Left renal cortex interstitium (tissue), 4 donors: ENCODE data around the gene FOXS1. TPM values are rescaled to one million over a fixed set of nuclear protein-coding genes. Genes with fewer than 3 reads are reported as not detected.
A peak's percentile ranks its signal among the peaks of the same experiment; 100 is the strongest.

Experiments used
- DNase-seq, 4 donors: peaks; one replicate each; pipeline ENCODE4 v3.0.0-alpha.2; 2013; ENCODE audit warnings: low read depth in 4 of 4, low spot score in 2 of 4, missing footprints in 1 of 4
- polyA plus RNA-seq, 4 donors: library from polyadenylated mRNA; unstranded; fragments of 120-200 nt; gene quantifications; one replicate each; pipeline ENCODE4 v1.2.1, GENCODE V29; 2013; ENCODE audit not compliant: insufficient read length in 4 of 4

Gene FOXS1
- polyA plus RNA-seq, result 1 to 10 TPM; 5.5 to 9.1 (median 7.6) TPM

DNA sequence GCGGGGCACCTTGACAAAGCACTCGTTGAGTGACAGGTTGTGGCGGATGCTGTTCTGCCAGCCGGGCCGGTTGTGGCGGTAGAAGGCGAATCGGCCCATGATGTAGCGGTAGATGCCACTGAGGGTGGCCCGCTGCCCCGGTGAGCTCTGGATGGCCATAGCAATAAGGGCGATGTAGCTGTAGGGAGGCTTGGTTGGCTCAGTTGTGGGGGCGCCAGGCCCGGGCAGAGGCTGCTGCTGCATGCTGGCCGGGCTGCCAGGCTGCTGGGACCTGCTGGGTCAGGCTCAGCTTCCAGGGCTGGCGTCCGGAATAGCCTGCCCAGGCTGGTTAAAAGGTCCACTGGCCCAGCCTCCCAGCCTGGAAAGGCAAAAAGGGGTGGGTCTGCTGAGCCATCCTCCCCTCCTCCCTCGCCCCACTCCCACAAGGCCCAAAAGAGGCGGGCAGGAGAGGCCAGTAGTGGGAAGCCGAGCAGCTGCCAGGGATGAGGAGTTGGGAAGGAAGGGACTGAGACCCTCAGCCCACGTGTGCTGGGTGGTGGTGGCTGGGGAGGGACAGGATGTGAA is at the start of gene FOXS1:
Gene FOXS1, minus strand, starts transcription at position 305 of the 564 bp plus-strand sequence. Its CDS starts 62 bp downstream, at position 243.
- DNase-seq, result no peak

DNA sequence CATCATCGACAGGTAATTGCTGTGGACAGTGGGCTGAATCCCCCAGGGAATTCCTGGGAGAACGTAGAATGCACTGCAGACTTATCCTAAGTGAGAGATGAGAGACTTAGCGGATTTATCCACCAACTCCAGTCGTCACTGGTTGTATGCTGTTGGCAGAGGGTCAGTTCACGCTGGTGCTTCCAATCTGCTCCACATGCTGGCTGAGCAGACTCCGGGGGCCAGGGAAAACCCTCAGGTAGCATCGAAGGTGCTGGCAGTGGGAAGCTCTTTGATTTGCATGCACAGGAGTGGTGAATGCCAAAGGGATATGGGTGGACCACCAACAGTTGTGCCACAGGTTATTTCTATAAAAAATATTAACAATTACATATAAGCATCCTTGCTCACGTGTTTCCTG is 45.2 kb upstream of the FOXS1 start:
- no peak for DNase-seq

DNA sequence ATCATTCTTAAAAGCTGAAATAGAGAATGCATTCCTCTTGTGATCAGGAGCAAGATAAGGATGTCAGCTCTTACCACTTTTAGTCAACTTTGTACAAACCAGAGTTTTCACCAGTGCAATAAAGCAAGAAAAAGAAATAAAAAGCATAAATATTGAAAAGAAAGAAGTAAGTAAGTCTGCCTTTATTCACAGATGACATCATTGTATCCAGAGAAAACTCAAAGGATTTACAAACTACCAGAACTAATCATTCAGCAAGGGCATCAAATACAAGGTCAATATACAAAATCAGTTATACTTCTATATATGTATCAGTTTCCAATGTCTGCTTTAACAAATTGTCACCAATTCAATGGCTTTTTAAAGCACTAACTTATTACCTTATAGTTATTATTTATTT is 38.4 kb upstream of the FOXS1 start:
- no peak for DNase-seq

GRCh38 chr20:31881945-31882344 is 36.5 kb upstream of the FOXS1 start:
- no peak for DNase-seq

- DNase-seq, result peak; percentile 84 to 91 (median 88)
These were observed 34.0 kb upstream of the FOXS1 start for GRCh38 chr20:31879143-31879987.

DNA sequence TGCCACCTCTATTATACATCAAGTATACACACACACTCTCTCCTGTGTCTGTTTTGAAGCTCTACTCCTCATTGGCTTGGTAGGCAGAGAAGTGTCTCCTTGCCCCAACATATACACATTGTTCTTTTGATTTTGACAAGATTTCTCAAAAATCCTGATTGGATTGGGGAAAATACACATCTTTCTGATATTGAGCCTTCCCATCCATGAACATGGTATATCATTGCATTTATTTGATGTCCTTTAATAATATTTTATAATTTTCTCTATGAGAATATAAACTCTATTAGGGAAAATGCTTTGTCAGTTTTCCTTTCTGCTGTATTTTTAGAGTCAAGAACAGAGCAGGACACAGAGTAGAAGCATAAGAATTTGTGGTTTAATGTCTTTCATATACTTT is 32.3 kb upstream of the FOXS1 start:
- DNase-seq, result no peak

DNA sequence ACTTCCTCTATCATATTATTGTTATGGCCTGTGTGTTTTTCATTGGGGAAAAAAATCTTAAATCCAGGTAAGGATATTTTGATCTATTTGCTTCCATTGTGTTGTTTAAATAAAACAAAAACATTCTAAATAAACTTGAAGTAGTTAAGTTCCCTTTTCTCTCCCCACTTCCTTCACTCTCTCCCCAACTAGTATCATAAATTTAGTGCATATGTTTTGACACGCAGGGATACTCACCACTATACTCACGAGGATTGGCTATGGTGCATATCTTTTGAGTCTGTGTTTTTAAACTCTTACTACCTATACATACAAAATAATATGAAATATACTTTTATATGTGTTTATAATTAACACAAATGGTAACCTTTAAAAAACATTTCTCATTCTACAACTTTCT is 30.3 kb upstream of the FOXS1 start:
- DNase-seq, result no peak

GRCh38 chr20:31872406-31872805 is 27.0 kb upstream of the FOXS1 start:
- DNase-seq, result no peak

GRCh38 chr20:31871618-31871954 is 26.2 kb upstream of the FOXS1 start:
- DNase-seq, result no peak

- no peak for DNase-seq
These were observed 25.6 kb upstream of the FOXS1 start for GRCh38 chr20:31870726-31871617.

- no peak for DNase-seq
These were observed 24.7 kb upstream of the FOXS1 start, which contains the start of the genes DUSP15 and TTLL9 for GRCh38 chr20:31869942-31870725. TSS of gene DUSP15 (minus strand) at chr20:31870527. CDS start at chr20:31870337, 190 bp downstream. TSS of gene TTLL9 (plus strand) at chr20:31870634. CDS start at chr20:31871127, 493 bp downstream.

GRCh38 chr20:31869673-31869941 is 24.2 kb upstream of the FOXS1 start:
- DNase-seq, result no peak

DNA sequence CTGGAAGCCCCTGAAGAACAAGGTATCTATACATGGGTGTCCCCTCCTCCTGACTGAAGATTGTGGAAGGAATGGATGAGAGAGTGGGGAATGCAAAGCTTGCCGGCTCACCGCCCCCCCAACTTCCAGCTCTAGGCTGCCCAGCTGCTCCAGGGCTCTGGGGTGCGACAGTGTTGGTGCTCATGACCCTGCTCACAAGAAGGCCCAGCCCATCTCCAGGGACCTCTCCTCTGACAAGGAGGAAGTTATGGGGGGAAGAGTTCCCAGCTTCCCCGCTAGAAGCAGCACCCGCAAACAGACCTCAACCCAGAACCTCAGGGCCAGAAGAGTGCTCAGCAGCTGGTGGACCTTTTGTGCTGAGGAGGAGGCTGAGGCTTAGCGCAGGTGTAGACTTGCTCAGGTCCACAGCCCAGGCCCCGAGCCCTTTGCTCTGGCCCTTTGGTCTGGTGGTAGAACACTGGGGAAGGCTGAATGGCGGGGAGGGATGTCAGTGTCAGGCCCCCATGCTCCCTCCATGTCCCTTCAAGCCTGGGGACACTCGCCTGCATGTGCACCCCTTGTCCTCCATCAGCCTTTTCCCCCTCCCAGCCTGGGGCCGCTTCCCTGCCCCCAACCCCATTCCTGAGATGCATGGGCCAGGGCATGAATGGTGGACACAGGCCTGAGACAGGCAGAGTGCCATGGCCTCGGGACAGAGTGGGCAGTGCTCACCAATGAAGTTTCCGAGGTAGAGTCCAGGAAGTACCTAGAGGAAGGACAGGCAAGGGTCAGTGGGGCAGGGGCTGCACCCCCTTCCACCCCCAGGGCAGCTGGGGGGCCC is 23.7 kb upstream of the FOXS1 start:
- no peak for DNase-seq

GRCh38 chr20:31866221-31866620 is 20.8 kb upstream of the FOXS1 start:
- no peak for DNase-seq

- DNase-seq, result no peak
These were observed 19.4 kb upstream of the FOXS1 start for GRCh38 chr20:31864521-31865400.

DNA sequence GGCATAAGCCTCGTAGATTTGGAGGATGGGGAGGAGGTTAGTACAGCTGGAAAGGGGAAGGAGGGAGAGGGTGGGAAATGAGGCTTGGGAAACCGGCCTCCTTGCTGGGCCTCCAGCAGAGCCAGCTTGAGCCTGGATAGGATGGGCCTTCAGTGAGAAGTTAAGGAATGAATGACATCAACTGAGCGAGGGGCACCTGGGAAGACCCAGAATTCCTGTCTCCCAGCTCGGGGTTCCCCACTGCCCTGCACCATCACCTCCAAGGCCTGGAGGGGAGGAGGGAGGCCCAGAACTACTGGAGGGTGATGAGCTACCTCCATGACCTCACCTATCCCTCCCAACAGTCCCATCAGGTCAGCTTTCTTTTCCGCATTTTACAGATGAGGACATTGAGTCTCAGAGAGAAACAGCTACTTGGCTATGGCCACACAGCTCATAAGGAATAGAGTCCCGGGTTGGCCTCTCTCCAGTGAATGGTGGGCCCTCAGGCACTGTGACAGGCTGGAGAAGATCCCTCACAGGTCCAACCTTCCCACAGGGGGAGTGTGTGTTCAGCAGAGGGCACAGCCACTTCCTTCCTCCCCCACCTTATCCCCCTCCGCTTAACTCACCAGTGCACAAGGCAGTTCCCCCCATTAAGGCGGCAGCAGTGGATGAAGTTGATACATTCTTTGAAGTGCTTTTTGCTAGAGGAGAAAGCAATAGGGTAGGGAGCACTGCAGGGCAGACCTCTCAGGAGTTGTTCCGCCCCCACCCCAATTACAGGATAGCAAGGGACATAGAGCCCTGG is 18.1 kb upstream of the FOXS1 start:
- DNase-seq, result no peak

DNA sequence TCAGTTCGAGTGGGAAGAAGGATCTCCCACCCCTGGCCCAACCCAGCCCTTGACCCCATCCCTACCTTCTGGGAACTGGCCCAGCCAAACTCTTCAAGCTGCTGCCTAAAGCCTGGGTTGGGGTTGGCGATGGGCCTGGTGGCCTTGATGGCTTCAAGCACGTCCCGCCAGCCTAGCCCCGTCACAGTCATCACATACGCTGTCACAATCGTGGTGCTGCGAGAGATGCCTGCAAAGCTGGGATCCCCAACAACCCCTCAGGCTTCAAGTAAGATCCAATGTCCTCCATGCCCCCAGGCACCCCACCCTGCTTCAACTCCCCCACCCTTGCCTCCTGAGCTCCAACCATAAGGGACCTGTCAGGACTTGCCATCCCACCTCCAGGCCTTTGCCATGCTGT is 17.1 kb upstream of the FOXS1 start:
- DNase-seq, result no peak

GRCh38 chr20:31862157-31862470 is 16.7 kb upstream of the FOXS1 start:
- no peak for DNase-seq
